ENCODE measurements around the gene CST3. TPM values are rescaled to one million over a fixed set of nuclear protein-coding genes. Genes with fewer than 3 reads are reported as not detected.

CST3 gene
- total and polyA plus RNA-seq, 2 of the 8 experiments (the other 6 are each of a cell fraction or from before 2014, with no cell fraction given): 53.2 to 184 TPM

GRCh38 chr20:23602241-23602640 is 35.5 kb downstream of the CST3 start:
- Histone ChIP-seq H3K9ac (replicated peaks in 1 of 4; ENCODE audit: extremely low read depth in 1 of 4, low read depth in 3 of 4, low read length in 3 of 4) (no peak overlapping the region), H3K79me1 (ENCODE audit: low read depth, low read length) (no peaks in the 10 kb centered on the region), H3K4me2 (ENCODE audit: insufficient read depth in 1 of 2, low read depth in 2 of 2, low read length in 2 of 2) (no peak overlapping the region), H4K8ac (ENCODE audit: extremely low read depth, insufficient read depth, low read length) (no peak overlapping the region), H3K4me1 (replicated peaks in 1 of 4; ENCODE audit: control insufficient read depth in 3 of 4, insufficient read depth in 4 of 4, low read length in 3 of 4) (no peaks in the 10 kb centered on the region), H4K5ac (ENCODE audit: insufficient read length, low read depth, low read length) (no peak overlapping the region), H3K27me3 (replicated peaks in 1 of 4; ENCODE audit: control insufficient read depth in 3 of 4, extremely low read depth in 1 of 4, insufficient read depth in 3 of 4, low read length in 3 of 4) (no peaks in the 10 kb centered on the region; a peak in 1 of 7 replicates), H3K23ac (ENCODE audit: insufficient read length) (no peak overlapping the region), H3K4ac (replicated peaks; ENCODE audit: insufficient read length, low read depth, low read length) (no peak overlapping the region), H3K9me3 (ENCODE audit: insufficient read depth in 2 of 2, low read depth in 1 of 2, low read length in 1 of 2) (no peaks in the 10 kb centered on the region), H3K23me2 (ENCODE audit: low read depth, low read length) (no peaks in the 10 kb centered on the region), H3K79me2 (ENCODE audit: control insufficient read depth in 1 of 2, insufficient read depth in 2 of 2, low read length in 2 of 2) (no peaks in the 10 kb centered on the region), H3K27ac (ENCODE audit: low read depth, low read length) (no peak overlapping the region), H2BK15ac (ENCODE audit: low read length) (no peak overlapping the region; the same call in 1 of the 2 replicates), H2BK12ac (ENCODE audit: low read depth, low read length) (no peak overlapping the region; the same call in 1 of the 2 replicates), H4K91ac (replicated peaks; ENCODE audit: insufficient read length, low read length) (no peak overlapping the region), H2BK20ac (ENCODE audit: low read length) (no peak overlapping the region), H2AK5ac (ENCODE audit: low read depth, low read length) (no peak overlapping the region), H3K36me3 (ENCODE audit: control insufficient read depth in 2 of 4, insufficient read depth in 4 of 4, low read length in 3 of 4) (no peaks in the 10 kb centered on the region), H3K56ac (replicated peaks; ENCODE audit: insufficient read length, low read depth, low read length) (no peak overlapping the region), H3K4me3 (ENCODE audit: extremely low read depth in 1 of 4, insufficient read depth in 2 of 4, low read depth in 3 of 4, low read length in 4 of 4) (no peak overlapping the region), H4K20me1 (replicated peaks in 1 of 2; ENCODE audit: control insufficient read depth in 1 of 2, insufficient read depth in 2 of 2, low read length in 2 of 2) (no peaks in the 10 kb centered on the region), H2BK120ac (replicated peaks; ENCODE audit: low read depth, low read length) (no peak overlapping the region), H2BK5ac (ENCODE audit: low read depth, low read length) (no peak overlapping the region), H3K14ac (ENCODE audit: insufficient read length) (no peak overlapping the region), H2AFZ (ENCODE audit: low read length) (no peak overlapping the region), H3K18ac (ENCODE audit: extremely low read depth, low read length) (no peak overlapping the region)
- WGBS, 2 experiments (ENCODE audit: extremely low coverage in 1 of 2, insufficient coverage in 1 of 2, insufficient read length in 1 of 2, insufficient replicate concordance in 2 of 2, low coverage in 1 of 2, low lambda C conversion rate in 2 of 2, missing lambda C conversion rate in 1 of 2): 90% methylated on average over 2 of the region's 2 CpGs; no CpG with 5 or more reads in 1 of the 2 experiments
- no peak for DNase-seq (ENCODE audit: low read depth in 1 of 2, low spot score in 2 of 2)
- no peak for FAIRE-seq
- ChIA-PET CTCF (ENCODE audit: partially characterized antibody) (interaction anchor here (1.3 to 18.5 kb wide), 3 partner anchors 36 to 186 kb away, joined by 3 to 328 read pairs (median 5); partner anchors contain the start of genes CST11 and CSTL1), POLR2A (ENCODE audit: partially characterized antibody) (no interaction called here)
- TF ChIP-seq CBX5 (IDR thresholded peaks at IDR 0.05; ENCODE audit: low read depth, low read length) (no peak), GTF2F1 (IDR thresholded peaks at IDR 0.05; ENCODE audit: borderline replicate concordance, low read depth, low read length) (no peak), EGR1 (IDR thresholded peaks at IDR 0.05; ENCODE audit: borderline replicate concordance, low read depth, low read length) (no peak), BACH1 (IDR thresholded peaks at IDR 0.05; ENCODE audit: low read length) (no peak), POLR2A (IDR thresholded peaks at IDR 0.05; ENCODE audit: control extremely low read depth in 1 of 2, low read depth in 2 of 2, low read length in 2 of 2) (no peak), POLR2AphosphoS5 (IDR thresholded peaks at IDR 0.05; ENCODE audit: low read depth, low read length) (no peak), SIN3A (conservative IDR thresholded peaks at IDR 0.05 in 1 of 2, IDR thresholded peaks at IDR 0.05 in 1 of 2; ENCODE audit: low read depth in 1 of 2, low read length in 2 of 2) (no peak)

All from H1 (cell line).